Keratinocyte (primary cell): ENCODE results near the gene TMEM151B. TPM values are rescaled to one million over a fixed set of nuclear protein-coding genes. Genes with fewer than 3 reads are reported as not detected.
A peak's percentile ranks its signal among the peaks of the same experiment; 100 is the strongest.

Experiments used
- DNase-seq: peaks from one replicate; pipeline ENCODE4 v3.0.0-alpha.2; 2011; ENCODE audit warnings: low read depth, missing footprints, low spot score
- FAIRE-seq: peaks from 2 replicates; lab custom pipeline; 2011; peaks lifted over from hg19 to GRCh38; lab: Jason Lieb, UNC
- H2AFZ ChIP-seq: 2 replicates; pipeline ENCODE4 v1.6.0; 2012; ENCODE audit warnings: low read length, control low read depth, inconsistent platforms; ENCODE audit not compliant: control insufficient read depth
- H3K27ac ChIP-seq: 2 replicates; pipeline ENCODE4 v1.5.1; 2011; ENCODE audit warnings: low read length; ENCODE audit not compliant: control insufficient read depth, insufficient read depth
- H3K27me3 ChIP-seq: 3 replicates; pipeline ENCODE4 v1.6.0; 2011; ENCODE audit warnings: low read length; ENCODE audit not compliant: control insufficient read depth, insufficient read depth; ENCODE audit errors: extremely low read depth
- H3K36me3 ChIP-seq, 2 experiments: 2 replicates in 1 of 2; 3 replicates in 1 of 2; pipeline ENCODE4 v1.5.1; 2011; ENCODE audit warnings: low read length in 2 of 2, mild to moderate bottlenecking in 1 of 2; ENCODE audit not compliant: control insufficient read depth in 2 of 2, insufficient read depth in 2 of 2; ENCODE audit errors: extremely low read depth in 1 of 2
- H3K4me1 ChIP-seq: 3 replicates; pipeline ENCODE4 v1.5.1; 2011; ENCODE audit warnings: low read length; ENCODE audit not compliant: control insufficient read depth, insufficient read depth; ENCODE audit errors: extremely low read depth
- H3K4me2 ChIP-seq: 3 replicates; pipeline ENCODE4 v1.6.0; 2011; ENCODE audit warnings: low read depth, low read length; ENCODE audit not compliant: control insufficient read depth, insufficient read depth; ENCODE audit errors: extremely low read depth
- H3K4me3 ChIP-seq, 3 experiments: fragments of 200-600 bp in 1 of 3; sonication (generic) in 1 of 3; 2 replicates in 2 of 3; 3 replicates in 1 of 3; pipeline ENCODE4 v1.5.1; 2011 to 2016; ENCODE audit warnings: low read length in 3 of 3, mild to moderate bottlenecking in 3 of 3, control low read depth in 2 of 3, inconsistent platforms in 1 of 3, low read depth in 1 of 3, mixed read lengths in 1 of 3, mixed run types in 1 of 3, moderate library complexity in 1 of 3; ENCODE audit not compliant: control insufficient read depth in 2 of 3, insufficient read depth in 2 of 3; ENCODE audit errors: extremely low read depth in 1 of 3
- H3K79me2 ChIP-seq: 2 replicates; pipeline ENCODE4 v1.6.0; 2012; ENCODE audit warnings: low read length; ENCODE audit not compliant: control insufficient read depth, insufficient read depth
- H3K9ac ChIP-seq: 3 replicates; pipeline ENCODE4 v1.6.0; 2011; ENCODE audit warnings: low read length; ENCODE audit not compliant: control insufficient read depth, insufficient read depth; ENCODE audit errors: extremely low read depth
- H3K9me1 ChIP-seq: 3 replicates; pipeline ENCODE4 v1.6.0; 2011; ENCODE audit warnings: low read length; ENCODE audit not compliant: control insufficient read depth, insufficient read depth; ENCODE audit errors: extremely low read depth
- H3K9me3 ChIP-seq: 2 replicates; pipeline ENCODE4 v1.5.1; 2012; ENCODE audit warnings: low read depth, low read length; ENCODE audit not compliant: control insufficient read depth
- H4K20me1 ChIP-seq: 3 replicates; pipeline ENCODE4 v1.6.0; 2011; ENCODE audit warnings: low read length; ENCODE audit not compliant: control insufficient read depth, insufficient read depth; ENCODE audit errors: extremely low read depth
- EZH2 ChIP-seq: IDR thresholded peaks from one replicate; pipeline ENCODE4 v1.6.1; 2012; ENCODE audit warnings: inconsistent platforms, mild to moderate bottlenecking, low read length, moderate library complexity
- dilution Hi-C: fragments of 300-500 bp; cut with MboI; formaldehyde crosslinking; loops from one replicate; pipeline ENCODE4 v1.7.0; 2020; ENCODE audit warnings: low sequenced_read_pairs; ENCODE audit not compliant: extremely low pct_ligation_motif_present
- polyA plus RNA-seq, 5 experiments: library from polyadenylated mRNA; depleted of rRNA in 3 of 5; stranded (reverse) in 3 of 5; stranded (forward) in 1 of 5; unstranded in 1 of 5; fragments of >200 nt; gene quantifications; 1 replicate in 1 of 5; 2 replicates in 3 of 5; 3 replicates in 1 of 5; pipeline versions ENCODE4 v1.2.1 to v1.2.3, GENCODE V29; 2011 to 2012; ENCODE audit warnings: missing spikeins in 2 of 5, low read depth in 1 of 5, low replicate concordance in 1 of 5
- TF ChIP-seq, protein P1 (sequence below), 3 experiments: IDR thresholded peaks in 1 of 3; conservative IDR thresholded peaks in 1 of 3; optimal IDR thresholded peaks in 1 of 3; 2 replicates in 2 of 3; 3 replicates in 1 of 3; pipeline versions ENCODE3 to v1.5.1; 2011; ENCODE audit warnings: low read length in 3 of 3, mild to moderate bottlenecking in 3 of 3, moderate library complexity in 2 of 3, control low read depth in 1 of 3, inconsistent platforms in 1 of 3; ENCODE audit not compliant: insufficient read depth in 2 of 3; ENCODE audit errors: extremely low read depth in 1 of 3

The TMEM151B gene
- polyA plus RNA-seq, 1 donor (not counting 4 experiments of a cell fraction or from before 2014, with no cell fraction given): not detected

DNA sequence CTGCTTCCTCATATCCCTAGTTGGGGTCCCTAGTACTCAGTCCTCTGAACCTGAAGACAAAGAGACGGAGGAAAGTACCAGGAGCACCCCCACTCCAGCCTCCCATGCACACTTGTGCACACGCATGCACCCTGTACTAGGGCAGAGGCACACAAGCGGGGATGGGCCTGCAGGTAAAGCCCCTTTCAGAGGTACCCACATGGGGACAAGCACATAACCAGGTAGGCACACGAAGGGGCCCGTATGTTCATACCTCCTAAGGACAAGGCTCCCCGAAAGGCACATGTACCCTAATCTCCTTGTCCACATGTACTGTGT, 1.1 kb downstream of the TMEM151B start:
- DNase-seq (no peak), FAIRE-seq (no peak)
- Histone ChIP-seq H2AFZ (no peak overlapping the region), H3K27ac (no peak overlapping the region), H3K4me2 (no peak overlapping the region), H3K9me3 (no peaks in the 10 kb centered on the region), H4K20me1 (peaks cover 3% of the 10 kb centered on the region), H3K79me2 (no peaks in the 10 kb centered on the region), H3K27me3 (peaks cover 62% of the 10 kb centered on the region), H3K9ac (no peak overlapping the region), H3K4me1 (peaks cover 7% of the 10 kb centered on the region), H3K4me3 (no peak overlapping the region), H3K36me3 (no peaks in the 10 kb centered on the region), H3K9me1 (no peaks in the 10 kb centered on the region)
- dilution Hi-C loops: no loop called here
- TF ChIP-seq, protein P1, sequence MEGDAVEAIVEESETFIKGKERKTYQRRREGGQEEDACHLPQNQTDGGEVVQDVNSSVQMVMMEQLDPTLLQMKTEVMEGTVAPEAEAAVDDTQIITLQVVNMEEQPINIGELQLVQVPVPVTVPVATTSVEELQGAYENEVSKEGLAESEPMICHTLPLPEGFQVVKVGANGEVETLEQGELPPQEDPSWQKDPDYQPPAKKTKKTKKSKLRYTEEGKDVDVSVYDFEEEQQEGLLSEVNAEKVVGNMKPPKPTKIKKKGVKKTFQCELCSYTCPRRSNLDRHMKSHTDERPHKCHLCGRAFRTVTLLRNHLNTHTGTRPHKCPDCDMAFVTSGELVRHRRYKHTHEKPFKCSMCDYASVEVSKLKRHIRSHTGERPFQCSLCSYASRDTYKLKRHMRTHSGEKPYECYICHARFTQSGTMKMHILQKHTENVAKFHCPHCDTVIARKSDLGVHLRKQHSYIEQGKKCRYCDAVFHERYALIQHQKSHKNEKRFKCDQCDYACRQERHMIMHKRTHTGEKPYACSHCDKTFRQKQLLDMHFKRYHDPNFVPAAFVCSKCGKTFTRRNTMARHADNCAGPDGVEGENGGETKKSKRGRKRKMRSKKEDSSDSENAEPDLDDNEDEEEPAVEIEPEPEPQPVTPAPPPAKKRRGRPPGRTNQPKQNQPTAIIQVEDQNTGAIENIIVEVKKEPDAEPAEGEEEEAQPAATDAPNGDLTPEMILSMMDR (optimal IDR thresholded peaks at IDR 0.05 in 1 of 3, IDR thresholded peaks at IDR 0.05 in 1 of 3, conservative IDR thresholded peaks at IDR 0.05 in 1 of 3; ENCODE audit: extremely low read depth in 1 of 3, insufficient read depth in 2 of 3, low read length in 3 of 3): no peak
- TF ChIP-seq EZH2: peak; percentile 78

DNA sequence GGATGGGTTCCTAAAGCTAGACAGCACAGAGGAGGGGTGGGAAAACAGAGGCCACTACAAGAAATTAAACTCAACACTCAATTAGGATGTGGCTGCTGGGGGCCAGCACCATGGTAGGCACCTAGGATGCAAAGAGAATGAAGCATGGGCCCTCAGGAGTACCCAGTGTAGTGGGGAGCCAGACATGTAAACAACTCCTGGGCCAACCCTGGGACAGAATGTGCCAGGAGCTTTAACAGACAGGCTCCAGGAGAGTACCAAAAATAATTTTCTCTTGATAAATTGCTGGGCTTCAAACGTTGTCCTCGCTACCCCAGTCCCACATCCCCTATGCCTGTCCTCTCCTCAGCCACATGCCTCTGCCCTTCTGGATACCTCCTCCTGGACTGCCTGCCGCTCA, 1.7 kb downstream of the TMEM151B start:
- H2AFZ ChIP-seq: no peak overlapping the region
- H3K9me3 ChIP-seq: no peaks in the 10 kb centered on the region
- no peaks in the 10 kb centered on the region for H3K9me1 ChIP-seq
- no peak overlapping the region for H3K27ac ChIP-seq
- no peak overlapping the region for H3K9ac ChIP-seq
- H3K36me3 ChIP-seq: no peaks in the 10 kb centered on the region
- FAIRE-seq: no peak
- no peak for TF ChIP-seq EZH2
- TF ChIP-seq, protein P1 (optimal IDR thresholded peaks at IDR 0.05 in 1 of 3, IDR thresholded peaks at IDR 0.05 in 1 of 3, conservative IDR thresholded peaks at IDR 0.05 in 1 of 3; ENCODE audit: extremely low read depth in 1 of 3, insufficient read depth in 2 of 3, low read length in 3 of 3): no peak
- peaks cover 7% of the 10 kb centered on the region for H3K4me1 ChIP-seq
- no peak overlapping the region for H3K4me2 ChIP-seq
- H3K27me3 ChIP-seq: peaks cover 68% of the 10 kb centered on the region
- dilution Hi-C loops: no loop called here
- peaks cover 3% of the 10 kb centered on the region for H4K20me1 ChIP-seq
- H3K79me2 ChIP-seq: no peaks in the 10 kb centered on the region
- no peak overlapping the region for H3K4me3 ChIP-seq
- DNase-seq: no peak
